ENCODE measurements around the gene ADAMTS6.
A peak's percentile ranks its signal among the peaks of the same experiment; 100 is the strongest.

ADAMTS6 gene

GRCh38 chr5:65356274-65356673, 125.4 kb downstream of the ADAMTS6 start:
- no peak overlapping the region for H3K4me3 ChIP-seq (ENCODE audit: low read depth, low read length)
- H3K27me3 ChIP-seq = peaks cover 20% of the 10 kb centered on the region
- H3K36me3 ChIP-seq = no peaks in the 10 kb centered on the region
- H3K4me1 ChIP-seq = no peaks in the 10 kb centered on the region
- no peak for DNase-seq
- H3K9me3 ChIP-seq = no peaks in the 10 kb centered on the region
- TF ChIP-seq CTCF (IDR thresholded peaks at IDR 0.05; ENCODE audit: low read depth, low read length) = no peak

- no peak overlapping the region for H3K4me3 ChIP-seq (ENCODE audit: low read depth, low read length)
- no peak for TF ChIP-seq CTCF (IDR thresholded peaks at IDR 0.05; ENCODE audit: low read depth, low read length)
- no peaks in the 10 kb centered on the region for H3K36me3 ChIP-seq
- peaks cover 19% of the 10 kb centered on the region for H3K27me3 ChIP-seq
- H3K4me1 ChIP-seq = no peaks in the 10 kb centered on the region
- H3K9me3 ChIP-seq = no peaks in the 10 kb centered on the region
- DNase-seq = no peak
Measured at GRCh38 chr5:65355301-65355700, 126.4 kb downstream of the ADAMTS6 start.

- Histone ChIP-seq H3K27me3 (0 out of 2 replicates have a peak, but pooled peaks cover 5% of the 10 kb centered on the region), H3K36me3 (no peaks in the 10 kb centered on the region), H3K4me1 (no peaks in the 10 kb centered on the region), H3K9me3 (no peaks in the 10 kb centered on the region), H3K4me3 (ENCODE audit: low read depth, low read length) (no peak overlapping the region)
- TF ChIP-seq CTCF (IDR thresholded peaks at IDR 0.05; ENCODE audit: low read depth, low read length) = no peak
- DNase-seq = no peak
Measured at GRCh38 chr5:65341835-65342234, 139.9 kb downstream of the ADAMTS6 start.

- no peak for TF ChIP-seq CTCF (IDR thresholded peaks at IDR 0.05; ENCODE audit: low read depth, low read length)
- Histone ChIP-seq H3K27me3 (no peaks in the 10 kb centered on the region), H3K9me3 (no peaks in the 10 kb centered on the region), H3K4me3 (ENCODE audit: low read depth, low read length) (no peak overlapping the region), H3K36me3 (no peaks in the 10 kb centered on the region), H3K4me1 (no peaks in the 10 kb centered on the region)
- DNase-seq = peak; percentile 40
Measured at GRCh38 chr5:65338606-65339151, 143.0 kb downstream of the ADAMTS6 start.

- Histone ChIP-seq H3K9me3 (no peaks in the 10 kb centered on the region), H3K4me1 (no peaks in the 10 kb centered on the region), H3K27me3 (peaks cover 5% of the 10 kb centered on the region; the same call in 1 of the 2 replicates), H3K36me3 (no peaks in the 10 kb centered on the region), H3K4me3 (ENCODE audit: low read depth, low read length) (no peak overlapping the region)
- TF ChIP-seq CTCF (IDR thresholded peaks at IDR 0.05; ENCODE audit: low read depth, low read length) = no peak
- no peak for DNase-seq
Measured at GRCh38 chr5:65334077-65334476, 147.6 kb downstream of the ADAMTS6 start.

GRCh38 chr5:65332591-65332990, 149.1 kb downstream of the ADAMTS6 start:
- no peak for DNase-seq
- Histone ChIP-seq H3K9me3 (no peaks in the 10 kb centered on the region), H3K4me1 (no peaks in the 10 kb centered on the region), H3K36me3 (no peaks in the 10 kb centered on the region), H3K4me3 (ENCODE audit: low read depth, low read length) (no peak overlapping the region), H3K27me3 (peaks cover 5% of the 10 kb centered on the region; the same call in 1 of the 2 replicates)
- no peak for TF ChIP-seq CTCF (IDR thresholded peaks at IDR 0.05; ENCODE audit: low read depth, low read length)
